ENCODE results near the gene CPLX3.

- TF ChIP-seq, protein P1, sequence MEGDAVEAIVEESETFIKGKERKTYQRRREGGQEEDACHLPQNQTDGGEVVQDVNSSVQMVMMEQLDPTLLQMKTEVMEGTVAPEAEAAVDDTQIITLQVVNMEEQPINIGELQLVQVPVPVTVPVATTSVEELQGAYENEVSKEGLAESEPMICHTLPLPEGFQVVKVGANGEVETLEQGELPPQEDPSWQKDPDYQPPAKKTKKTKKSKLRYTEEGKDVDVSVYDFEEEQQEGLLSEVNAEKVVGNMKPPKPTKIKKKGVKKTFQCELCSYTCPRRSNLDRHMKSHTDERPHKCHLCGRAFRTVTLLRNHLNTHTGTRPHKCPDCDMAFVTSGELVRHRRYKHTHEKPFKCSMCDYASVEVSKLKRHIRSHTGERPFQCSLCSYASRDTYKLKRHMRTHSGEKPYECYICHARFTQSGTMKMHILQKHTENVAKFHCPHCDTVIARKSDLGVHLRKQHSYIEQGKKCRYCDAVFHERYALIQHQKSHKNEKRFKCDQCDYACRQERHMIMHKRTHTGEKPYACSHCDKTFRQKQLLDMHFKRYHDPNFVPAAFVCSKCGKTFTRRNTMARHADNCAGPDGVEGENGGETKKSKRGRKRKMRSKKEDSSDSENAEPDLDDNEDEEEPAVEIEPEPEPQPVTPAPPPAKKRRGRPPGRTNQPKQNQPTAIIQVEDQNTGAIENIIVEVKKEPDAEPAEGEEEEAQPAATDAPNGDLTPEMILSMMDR (IDR thresholded peaks at IDR 0.05) = no peak
- no peak for TF ChIP-seq POLR2A (IDR thresholded peaks at IDR 0.05)
- TF ChIP-seq POLR2AphosphoS5 (IDR thresholded peaks at IDR 0.05) = no peak
- no peak for TF ChIP-seq EP300 (IDR thresholded peaks at IDR 0.05)
These were observed 21.0 kb downstream of the CPLX3 start for GRCh38 chr15:74847432-74847831.

Data from upper lobe of left lung (tissue), 4 donors.